C4-2B (cell line): ENCODE data around the gene TRIM49C.
"Not testable (repeated sequence)": the region's sequence is repeated elsewhere in the genome, so short reads cannot be mapped to it uniquely, and the experiment has no call there.

Experiments used
- ZFX ChIP-seq: fragments of 450-650 bp; IDR thresholded peaks from 2 replicates; pipeline ENCODE4 v1.6.1; 2017
- TF ChIP-seq, protein P1 (sequence below): fragments of 450-650 bp; conservative IDR thresholded peaks from 2 replicates; pipeline ENCODE4 v1.5.1; 2017; ENCODE audit warnings: mild to moderate bottlenecking

- TF ChIP-seq, protein P1, sequence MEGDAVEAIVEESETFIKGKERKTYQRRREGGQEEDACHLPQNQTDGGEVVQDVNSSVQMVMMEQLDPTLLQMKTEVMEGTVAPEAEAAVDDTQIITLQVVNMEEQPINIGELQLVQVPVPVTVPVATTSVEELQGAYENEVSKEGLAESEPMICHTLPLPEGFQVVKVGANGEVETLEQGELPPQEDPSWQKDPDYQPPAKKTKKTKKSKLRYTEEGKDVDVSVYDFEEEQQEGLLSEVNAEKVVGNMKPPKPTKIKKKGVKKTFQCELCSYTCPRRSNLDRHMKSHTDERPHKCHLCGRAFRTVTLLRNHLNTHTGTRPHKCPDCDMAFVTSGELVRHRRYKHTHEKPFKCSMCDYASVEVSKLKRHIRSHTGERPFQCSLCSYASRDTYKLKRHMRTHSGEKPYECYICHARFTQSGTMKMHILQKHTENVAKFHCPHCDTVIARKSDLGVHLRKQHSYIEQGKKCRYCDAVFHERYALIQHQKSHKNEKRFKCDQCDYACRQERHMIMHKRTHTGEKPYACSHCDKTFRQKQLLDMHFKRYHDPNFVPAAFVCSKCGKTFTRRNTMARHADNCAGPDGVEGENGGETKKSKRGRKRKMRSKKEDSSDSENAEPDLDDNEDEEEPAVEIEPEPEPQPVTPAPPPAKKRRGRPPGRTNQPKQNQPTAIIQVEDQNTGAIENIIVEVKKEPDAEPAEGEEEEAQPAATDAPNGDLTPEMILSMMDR = not testable (repeated sequence)
- not testable (repeated sequence) for TF ChIP-seq ZFX
Observed at GRCh38 chr11:90088731-90089130, 57.8 kb downstream of the TRIM49C start.
